ENCODE results near the gene GARNL3.

The GARNL3 gene

GRCh38 chr9:127318651-127319167, 54.1 kb downstream of the GARNL3 start:
- Histone ChIP-seq H3K27ac (peak overlapping the region in 1 of 2 donors; percentile 37), H3K4me3 (no peak overlapping the region)
- TF ChIP-seq CTCF (IDR thresholded peaks at IDR 0.05) = no peak
- no peak for DNase-seq (ENCODE audit: low spot score)

GRCh38 chr9:127319366-127320114, 55.0 kb downstream of the GARNL3 start:
- H3K27ac ChIP-seq = no peak overlapping the region
- no peak for DNase-seq (ENCODE audit: low spot score)
- TF ChIP-seq CTCF (IDR thresholded peaks at IDR 0.05) = no peak
- no peak overlapping the region for H3K4me3 ChIP-seq

GRCh38 chr9:127320115-127320378, 55.5 kb downstream of the GARNL3 start:
- H3K4me3 ChIP-seq = no peak overlapping the region
- no peak overlapping the region for H3K27ac ChIP-seq
- TF ChIP-seq CTCF (IDR thresholded peaks at IDR 0.05) = no peak
- no peak for DNase-seq (ENCODE audit: low spot score)

- DNase-seq (ENCODE audit: low spot score) = no peak
- Histone ChIP-seq H3K27ac (no peak overlapping the region), H3K4me3 (no peak overlapping the region)
- no peak for TF ChIP-seq CTCF (IDR thresholded peaks at IDR 0.05)
Measured at GRCh38 chr9:127323393-127323792, 58.8 kb downstream of the GARNL3 start.

GRCh38 chr9:127330501-127330900, 65.9 kb downstream of the GARNL3 start:
- DNase-seq (ENCODE audit: low spot score) = no peak
- TF ChIP-seq CTCF (IDR thresholded peaks at IDR 0.05) = no peak
- Histone ChIP-seq H3K4me3 (no peak overlapping the region), H3K27ac (no peak overlapping the region)

GRCh38 chr9:127333221-127334064, 68.9 kb downstream of the GARNL3 start:
- TF ChIP-seq CTCF (IDR thresholded peaks at IDR 0.05) = no peak
- no peak for DNase-seq (ENCODE audit: low spot score)
- peak overlapping the region in 1 of 2 donors; percentile 63 for H3K27ac ChIP-seq

More at GRCh38 chr9:127333221-127334064, 68.9 kb downstream of the GARNL3 start:
- no peak overlapping the region for H3K4me3 ChIP-seq

Measured in coronary artery (tissue), 2 donors.